Right forelimb (tissue), 1 donor: Measurements from ENCODE around the gene DIPK1B.
A peak's percentile ranks its signal among the peaks of the same experiment; 100 is the strongest.
"Not testable (repeated sequence)": the region's sequence is repeated elsewhere in the genome, so short reads cannot be mapped to it uniquely, and the experiment has no call there.

Experiments
- DNase-seq: peaks from one replicate; pipeline ENCODE4 v3.0.0-alpha.2; 2018

Gene DIPK1B

DNA sequence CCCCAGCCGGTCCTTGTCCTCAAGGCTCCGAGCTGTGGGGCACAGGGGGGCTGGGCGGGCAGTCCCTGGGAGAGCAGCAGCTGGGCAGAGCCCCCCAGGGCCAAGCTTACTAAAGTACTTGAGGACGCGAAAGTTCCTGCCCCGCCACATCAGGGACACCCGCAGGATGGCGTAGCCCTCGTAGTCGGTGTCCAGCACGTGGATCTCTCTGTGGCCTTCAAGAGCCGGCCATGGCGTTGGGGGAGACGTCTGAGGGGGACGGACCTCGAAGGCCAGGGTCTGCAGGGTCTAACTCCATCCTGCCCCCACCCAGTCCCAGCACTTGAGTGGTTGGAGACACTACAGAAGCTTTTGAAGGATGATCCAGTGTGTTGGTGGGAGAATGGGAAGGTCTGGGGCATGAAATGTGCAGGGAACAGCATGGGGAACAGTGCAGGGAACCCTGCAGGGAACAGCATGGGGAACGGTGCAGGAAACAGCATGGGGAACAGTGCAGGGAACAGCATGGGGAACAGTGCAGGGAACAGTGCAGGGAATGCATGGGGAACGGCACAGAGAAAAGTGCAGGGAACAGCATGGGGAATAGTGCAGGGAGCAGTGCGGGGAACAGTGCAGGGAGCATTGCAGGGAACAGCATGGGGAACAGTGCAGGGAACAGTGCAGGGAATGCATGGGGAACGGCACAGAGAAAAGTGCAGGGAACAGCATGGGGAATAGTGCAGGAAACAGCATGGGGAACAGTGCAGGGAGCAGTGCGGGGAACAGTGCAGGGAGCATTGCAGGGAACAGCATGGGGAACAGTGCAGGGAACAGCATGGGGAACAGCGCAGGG is 43.1 kb downstream of the DIPK1B start:
- DNase-seq = not testable (repeated sequence)

DNA sequence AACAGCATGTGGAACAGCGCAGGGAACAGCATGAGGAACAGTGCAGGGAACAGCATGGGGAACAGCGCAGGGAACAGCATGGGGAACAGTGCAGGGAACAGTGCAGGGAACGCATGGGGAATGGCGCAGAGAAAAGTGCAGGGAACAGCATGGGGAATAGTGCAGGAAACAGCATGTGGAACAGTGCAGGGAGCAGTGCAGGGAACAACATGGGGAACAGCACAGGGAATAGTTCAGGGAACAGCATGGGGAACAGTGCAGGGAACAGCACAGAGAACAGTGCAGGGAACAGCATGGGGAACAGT is 43.7 kb downstream of the DIPK1B start:
- no peak for DNase-seq

DNA sequence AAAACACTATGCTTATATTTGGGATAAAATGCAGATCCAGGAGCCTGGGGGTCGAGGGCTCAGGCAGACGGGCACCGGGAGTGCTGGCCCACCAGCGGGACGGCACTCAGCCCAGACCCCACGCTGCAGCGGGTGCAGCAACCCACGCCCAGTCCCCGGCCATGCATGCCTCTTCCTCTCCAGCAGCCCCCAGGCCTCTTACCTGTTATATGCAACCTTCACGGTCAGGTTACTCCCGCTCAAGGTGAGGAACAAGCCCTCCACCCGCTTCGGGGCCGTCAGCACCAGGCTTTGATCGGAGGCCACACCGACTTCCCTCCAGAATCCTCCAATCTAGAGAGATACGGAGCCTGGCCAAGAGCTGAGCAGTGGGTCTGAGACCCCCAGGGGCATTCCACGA is 44.5 kb downstream of the DIPK1B start:
- DNase-seq = no peak

DNA sequence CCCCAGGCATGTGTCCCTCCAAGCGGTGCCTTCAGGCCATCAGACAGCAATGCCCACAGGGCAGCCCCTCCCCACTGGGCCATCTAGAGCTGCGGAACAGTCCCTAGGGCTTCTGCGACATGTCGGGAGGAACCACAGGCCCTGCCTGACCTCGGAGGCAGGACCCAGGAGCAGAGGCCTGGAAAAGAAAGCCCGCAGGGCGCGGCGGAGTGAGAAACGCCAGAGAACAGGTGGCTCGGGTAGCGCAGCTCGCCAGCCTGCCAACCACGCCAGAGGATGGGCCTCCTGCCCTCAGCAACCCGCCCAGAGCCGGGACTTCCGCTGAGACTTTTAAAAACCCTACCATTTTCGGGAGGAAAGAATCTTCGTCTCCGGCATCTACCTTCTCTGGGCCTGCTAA is 45.0 kb downstream of the DIPK1B start:
- DNase-seq = no peak

DNA sequence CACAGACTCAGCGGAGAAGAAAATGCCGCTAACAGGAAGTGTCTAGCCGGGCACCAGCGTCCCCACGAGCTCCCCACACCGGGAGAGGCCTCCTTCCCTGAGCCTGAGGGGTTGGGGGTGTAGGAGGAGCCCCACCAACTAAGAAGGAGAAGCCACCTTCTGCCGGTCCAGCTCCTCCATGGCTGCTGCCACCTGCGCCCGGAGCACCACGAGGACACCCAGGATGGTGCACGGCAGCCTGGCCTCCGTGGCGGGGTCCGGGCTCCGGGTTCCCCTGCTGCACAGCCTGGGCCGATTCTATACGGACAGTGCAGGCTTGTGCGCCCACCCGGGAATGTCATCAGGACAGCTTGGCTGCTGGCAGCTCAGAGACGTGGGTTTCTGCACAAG is 45.4 kb downstream of the DIPK1B start:
- no peak for DNase-seq

DNA sequence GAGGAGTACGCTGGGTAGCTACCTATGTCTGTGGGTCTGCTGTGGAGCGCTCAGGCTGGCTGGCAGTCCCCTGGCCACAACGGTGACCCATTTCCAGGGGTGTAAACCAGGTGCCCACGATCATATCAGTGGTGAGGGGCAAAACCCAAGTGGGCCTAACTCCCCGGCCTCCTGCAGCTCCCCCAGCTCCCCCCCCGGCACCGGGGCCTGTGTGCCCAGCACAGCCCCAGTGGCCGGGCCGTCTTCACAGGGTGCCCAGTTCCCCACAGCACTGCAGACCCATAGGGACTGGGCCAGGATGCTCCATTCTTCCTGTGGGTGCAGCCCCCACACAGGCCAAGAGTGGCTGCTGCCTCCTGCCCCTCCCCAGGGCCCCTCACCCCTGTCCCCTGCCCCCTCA is 46.6 kb downstream of the DIPK1B start:
- DNase-seq = no peak

DNA sequence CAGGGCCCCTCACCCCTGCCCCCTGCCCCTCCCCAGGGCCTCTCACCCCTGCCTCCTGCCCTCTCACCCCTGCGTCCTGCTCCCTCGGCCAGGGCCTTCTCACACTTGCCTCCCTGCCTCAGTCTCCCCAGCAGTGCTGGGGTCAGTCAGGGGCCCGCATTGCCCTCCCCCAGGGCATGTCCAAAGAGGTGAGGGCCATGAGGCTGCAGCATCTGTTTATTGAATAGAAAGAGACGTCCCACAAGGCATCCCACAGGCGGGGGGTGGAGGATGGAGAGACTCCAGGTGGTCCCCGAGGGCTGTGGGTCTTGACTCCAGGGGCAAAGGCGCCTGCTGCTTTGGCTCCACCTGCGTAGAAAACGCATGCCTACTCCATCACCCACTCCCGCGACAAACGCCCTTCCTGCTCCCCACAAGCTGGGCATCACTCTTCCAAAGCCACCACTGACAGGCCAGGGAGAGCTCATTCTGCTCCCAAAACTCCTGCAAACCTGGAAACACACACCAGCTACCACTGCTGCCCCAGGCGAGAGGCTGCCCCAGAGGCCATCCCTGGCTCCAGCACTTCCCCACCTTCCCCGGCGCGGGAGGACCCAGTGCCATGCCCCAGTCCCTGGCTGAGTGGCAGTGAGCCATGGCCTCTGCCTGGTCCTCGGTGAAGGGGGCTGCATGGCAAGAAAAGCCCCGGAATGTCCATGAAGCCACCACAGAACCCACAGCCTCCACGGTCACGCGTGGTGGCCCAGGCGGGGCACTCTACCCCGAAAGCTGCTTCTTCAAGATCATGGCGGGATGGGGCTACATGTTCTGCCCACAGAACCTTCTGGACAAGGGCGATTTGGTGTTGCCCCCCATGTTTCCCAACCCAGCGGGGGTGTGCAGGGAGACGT is 47.3 kb downstream of the DIPK1B start:
- no peak for DNase-seq

DNA sequence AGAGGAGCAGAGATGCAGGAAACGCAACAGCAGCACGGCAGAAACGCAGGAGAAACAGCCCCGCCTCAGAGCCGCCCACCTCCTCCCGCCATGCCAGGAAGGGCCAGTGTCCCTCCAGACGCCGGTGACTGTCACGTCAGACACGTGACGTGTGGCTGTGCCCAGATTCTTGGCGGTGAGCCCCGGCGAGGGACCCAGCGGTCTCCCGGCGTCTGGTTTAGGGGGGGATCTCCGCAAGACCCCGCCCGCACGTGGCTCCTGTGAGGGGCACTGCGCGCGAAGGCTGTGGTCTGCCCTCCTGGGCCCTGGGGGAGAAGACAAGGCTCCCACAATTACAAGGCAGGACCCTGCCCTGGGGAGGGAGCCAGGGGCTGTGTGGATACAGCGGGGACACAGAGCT is 48.1 kb downstream of the DIPK1B start:
- no peak for DNase-seq

DNA sequence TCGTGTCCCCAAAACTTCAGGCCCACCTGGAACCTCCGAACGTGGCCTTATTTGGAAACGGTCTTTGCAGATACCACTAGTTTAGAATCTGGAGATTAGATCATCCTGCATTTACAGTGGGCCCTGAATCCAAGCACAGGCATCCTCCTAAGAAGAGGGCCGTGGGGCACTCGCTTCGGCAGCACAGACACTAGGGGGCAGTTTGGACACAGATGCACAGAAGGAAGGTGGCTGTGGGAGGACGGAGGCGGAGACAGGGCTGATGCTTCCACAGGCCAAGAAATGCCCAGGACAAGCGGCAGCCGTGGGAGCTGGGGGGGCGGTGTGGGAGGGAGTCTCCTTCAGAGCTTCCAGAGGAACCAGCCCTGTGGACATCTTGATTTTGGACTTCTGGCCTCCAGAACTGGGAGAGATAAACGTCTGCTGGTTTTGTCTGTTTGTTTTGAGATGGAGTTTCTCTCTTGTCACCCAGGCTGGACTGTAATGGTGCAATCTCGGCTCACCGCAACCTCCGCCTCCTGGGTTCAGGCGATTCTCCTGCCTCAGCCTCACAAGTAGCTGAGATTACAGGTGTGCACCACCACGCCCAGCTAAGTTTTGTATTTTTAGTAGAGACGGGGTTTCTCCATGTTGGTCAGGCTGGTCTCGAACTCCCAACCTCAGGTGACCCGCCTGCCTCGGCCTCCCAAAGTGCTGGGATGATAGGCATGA is 48.6 kb downstream of the DIPK1B start:
- not testable (repeated sequence) for DNase-seq

DNA sequence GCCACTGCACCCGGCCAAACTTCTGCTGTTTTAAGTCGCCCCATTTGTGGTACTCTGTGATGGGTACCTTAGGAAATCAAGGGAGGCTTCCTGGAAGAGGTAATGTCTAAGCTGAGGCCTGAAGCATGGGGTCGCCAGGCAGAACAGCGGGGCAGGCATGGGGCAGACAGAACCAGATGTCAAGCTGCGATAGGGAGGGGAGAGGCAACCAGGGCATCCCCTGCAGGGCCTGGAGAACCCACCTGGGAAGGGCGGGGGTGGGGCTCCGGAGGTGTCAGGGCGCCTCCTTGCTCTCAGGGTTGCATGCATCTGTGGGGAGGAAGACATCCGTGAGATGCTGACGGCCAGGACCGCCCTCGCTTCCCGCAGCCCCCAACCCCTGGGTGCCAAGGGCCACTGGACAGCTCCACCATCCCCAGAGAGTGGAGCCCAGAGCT is 49.2 kb downstream of the DIPK1B start:
- no peak for DNase-seq

DNA sequence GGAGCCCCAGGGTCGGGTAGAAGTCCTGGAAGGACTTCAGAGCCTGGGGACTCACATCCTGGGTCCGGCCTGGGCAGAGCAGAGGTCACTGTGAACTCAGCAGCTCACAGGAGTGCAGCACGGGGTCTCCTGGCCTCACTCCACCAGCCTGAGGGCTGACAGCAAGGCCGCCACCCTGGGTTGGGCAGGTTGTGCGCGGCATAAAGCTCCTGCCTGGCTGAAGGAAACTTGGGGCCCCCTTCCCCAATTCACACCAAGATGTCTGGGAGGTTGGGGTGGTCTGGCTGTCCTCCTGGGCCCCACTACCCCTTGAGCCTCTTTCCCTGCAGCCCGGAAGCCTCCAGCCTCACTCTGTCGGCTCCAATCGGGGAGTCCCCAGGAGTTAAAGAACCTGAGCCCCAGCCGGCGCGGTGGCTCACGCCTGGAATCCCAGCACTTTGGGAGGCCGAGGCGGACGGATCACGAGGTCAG is 49.9 kb downstream of the DIPK1B start:
- DNase-seq = no peak

DNA sequence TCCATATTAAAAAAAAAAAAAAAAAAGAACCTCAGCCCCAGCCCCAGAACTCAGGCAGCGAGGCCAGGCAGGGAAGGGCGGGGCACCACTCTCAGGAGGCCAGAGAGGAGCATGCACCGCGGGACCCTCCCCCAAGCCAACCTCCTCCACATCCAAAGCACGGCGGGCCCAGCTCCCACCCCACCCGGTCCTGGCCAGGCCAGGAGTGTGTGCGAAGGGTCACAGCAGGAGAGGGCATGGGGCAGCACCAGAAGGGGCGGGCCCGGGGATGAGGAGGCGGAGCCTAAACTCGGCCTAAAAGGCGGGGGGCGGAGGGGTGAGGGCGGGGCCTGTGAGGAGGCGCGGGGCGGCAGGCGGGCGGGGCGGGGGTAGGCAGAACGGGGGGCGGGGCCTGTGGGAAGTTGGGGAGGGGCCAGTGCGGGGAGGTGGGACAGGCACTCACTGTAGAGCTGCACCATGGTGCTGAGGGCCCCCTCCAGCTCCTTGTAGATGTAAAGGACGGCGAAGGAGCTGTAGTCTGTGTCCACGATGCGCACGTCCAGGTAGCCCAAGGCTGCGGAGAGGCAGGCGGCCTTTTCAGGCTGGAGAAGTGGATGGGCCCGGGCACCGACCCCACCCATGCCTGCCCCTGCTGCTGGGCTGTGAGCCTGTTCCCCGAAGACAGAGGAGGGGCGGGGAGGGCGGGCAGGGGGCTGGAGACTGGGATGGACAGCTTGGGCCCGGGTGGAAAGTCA is 50.7 kb downstream of the DIPK1B start:
- DNase-seq = peak; percentile 60

DNA sequence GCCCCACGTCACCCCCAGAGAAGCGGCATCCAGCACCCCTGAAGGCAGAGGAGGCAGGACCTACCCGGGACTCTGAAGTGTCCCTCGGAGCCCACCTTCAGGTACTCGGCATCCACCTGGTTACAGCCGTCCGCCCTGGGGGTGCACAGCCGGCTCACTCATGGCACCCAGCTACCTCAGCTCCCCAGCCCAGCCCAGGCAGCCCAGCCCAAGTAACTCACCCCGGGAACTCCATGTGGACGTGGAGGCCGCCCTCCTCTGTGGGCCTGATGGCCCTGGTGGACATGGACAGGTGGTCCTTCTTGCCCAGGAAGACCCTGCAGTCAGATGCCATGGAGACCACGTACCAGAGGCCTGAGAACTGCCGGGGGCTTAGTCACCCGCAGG is 51.3 kb downstream of the DIPK1B start:
- DNase-seq = no peak

DNA sequence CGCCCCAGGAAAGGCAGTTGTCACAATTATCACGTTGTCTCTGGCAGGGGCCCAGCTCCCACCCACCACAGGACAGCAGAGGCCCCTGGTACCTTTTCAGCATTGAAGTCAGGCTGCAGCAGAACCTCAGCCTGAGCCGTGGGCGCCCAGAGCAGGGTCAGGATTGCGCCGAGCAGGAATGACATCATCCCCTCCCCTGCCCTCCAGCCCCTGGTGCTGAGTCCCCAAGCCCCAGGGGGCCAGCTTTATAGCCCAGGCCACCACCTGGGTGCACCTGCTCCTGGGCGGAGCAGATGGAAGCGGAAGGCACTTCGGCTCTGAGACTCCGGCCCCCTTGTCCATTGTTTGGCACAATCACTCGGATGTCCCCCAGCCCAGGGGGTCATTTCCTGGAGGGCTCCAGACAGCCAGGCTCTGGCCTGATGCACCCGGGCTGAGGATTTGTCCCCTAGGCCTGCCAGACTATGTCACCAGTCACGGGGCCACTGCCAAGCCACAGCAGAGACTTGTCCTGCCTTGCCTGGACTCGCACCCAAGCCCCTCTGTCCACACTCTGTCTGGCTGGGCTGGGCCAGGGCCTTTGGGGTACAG is 52.0 kb downstream of the DIPK1B start, which contains the start of gene LCN15:
Gene LCN15, minus strand, starts transcription at position 218 of the 591 bp plus-strand sequence. Its CDS starts 30 bp downstream, at position 188.
- no peak for DNase-seq

DNA sequence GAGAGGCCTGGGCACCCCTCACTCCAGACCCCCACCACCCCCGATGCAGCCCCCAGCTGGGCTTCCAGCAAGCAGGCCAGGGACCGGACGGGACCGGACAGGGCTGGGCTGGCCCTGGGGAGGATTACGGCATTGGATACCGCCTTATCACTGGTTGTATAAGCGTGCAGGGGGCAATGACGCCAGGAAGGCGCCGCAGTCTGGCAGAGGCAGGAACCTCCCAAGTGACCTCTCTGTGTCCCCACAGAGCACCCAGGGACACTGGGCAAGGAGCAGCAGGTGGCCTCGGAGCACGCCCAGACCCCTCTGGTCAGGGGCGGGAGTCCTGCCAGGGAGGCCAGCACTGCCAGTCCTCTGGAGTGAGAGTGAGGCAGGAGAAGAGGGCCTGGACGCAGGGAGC is 52.7 kb downstream of the DIPK1B start:
- DNase-seq = no peak

DNA sequence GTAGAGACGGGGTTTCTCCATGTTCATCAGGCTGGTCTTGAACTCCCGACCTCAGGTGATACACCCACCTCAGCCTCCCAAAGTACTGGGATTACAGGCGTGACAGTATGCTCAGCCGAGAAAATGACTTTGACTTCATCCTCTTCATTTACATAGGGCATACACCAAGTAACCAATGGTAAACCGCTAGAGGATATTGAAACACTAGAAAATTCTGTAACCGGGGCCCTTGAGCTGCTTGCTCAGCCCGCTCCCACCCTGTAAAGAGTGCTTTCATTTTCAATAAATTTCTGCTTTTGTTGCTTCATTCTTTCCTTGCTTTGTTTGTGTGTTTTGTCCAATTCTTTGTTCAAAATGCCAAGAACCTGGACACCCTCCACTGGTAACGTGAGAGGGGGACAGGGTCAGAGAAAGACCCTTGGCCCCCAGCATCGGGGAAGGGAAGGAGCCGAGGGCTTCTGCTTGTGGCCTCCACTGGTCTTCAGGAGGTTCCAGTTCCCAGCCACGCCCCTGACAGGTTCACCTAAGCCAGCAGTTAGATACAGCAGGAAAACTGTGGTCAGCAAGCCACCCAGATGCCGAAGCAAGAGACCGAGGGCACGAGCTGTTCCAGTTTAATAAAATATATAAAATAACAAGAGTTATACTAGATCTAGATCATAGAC is 53.5 kb downstream of the DIPK1B start:
- not testable (repeated sequence) for DNase-seq

DNA sequence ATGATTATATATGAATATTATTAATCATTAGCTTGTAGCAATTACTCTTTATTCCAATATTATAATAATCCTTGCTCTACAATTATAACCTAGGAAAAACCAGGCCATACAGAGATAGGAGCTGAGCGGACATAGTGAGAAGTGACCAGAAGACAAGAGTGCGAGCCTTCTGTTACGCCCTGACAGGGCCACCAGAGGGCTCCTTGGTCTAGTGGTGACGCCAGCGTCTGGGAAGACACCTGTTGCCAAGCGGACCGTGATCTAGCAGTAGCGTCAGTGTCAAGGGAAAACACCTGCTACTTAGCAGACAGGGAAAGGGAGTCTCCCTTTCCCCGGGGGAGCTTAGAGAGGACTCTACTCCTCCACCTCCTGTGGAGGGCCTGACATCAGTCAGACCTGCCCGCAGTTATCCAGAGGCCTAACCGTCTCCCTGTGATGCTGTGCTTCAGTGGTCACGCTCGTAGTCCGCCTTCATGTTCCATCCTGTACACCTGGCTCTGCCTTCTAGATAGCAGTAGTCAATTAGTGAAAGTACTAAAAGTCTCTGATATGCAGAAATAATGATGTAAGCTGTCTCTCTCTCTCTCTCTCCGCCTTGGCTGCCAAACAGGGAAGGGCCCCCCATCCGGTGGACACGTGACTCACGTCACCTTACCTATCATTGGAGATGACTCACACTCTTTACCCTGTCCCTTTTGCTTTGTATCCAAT is 54.2 kb downstream of the DIPK1B start:
- DNase-seq = not testable (repeated sequence)

DNA sequence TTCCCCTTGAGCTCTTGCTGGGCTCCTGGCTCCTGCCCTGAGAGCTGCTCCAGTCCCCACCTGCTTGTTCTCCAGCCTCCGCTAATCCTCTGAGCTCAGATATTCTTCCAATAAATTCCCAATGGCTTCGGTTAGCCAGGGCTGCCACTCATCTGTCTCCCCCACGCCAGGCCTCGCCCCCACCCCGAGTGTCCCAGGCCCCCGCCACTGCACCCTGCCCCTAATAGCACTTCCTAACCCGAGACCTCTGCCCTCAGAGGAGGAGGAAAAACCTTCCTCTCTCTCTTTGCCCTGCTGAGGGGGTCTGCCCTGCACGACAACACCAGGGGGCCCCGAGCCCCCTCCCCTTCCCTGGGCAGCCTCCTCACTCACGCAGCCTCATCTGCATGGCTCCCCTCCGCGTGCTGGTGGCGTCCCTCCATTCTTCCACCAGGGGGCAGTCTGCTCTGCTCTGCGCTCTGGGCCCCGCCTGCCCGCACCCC is 57.4 kb downstream of the DIPK1B start:
- no peak for DNase-seq

DNA sequence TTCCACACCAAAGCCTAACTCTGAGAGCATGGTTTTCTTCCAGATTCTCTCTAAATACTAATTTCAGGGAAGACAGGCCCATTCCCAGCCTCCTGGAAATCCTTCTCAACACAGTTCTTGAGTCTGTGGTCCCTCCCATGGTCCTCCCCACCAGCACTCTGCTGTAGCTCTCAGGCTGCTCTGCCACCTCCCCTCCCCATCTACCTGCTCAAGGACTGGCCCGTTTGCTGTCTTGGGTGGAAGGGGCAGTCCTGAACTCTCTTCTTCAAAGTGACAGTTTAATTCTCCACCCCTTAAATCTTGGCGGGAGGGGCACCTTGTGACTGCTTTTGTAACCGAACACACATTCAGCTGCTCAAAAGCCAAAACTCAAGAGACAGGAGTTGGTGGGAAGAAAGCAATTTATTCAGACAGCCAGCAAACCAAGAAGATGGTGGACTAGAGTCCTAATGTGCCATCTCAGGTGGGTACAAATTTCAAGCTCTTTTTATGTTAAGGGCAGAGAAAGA is 59.6 kb downstream of the DIPK1B start:
- no peak for DNase-seq

DNA sequence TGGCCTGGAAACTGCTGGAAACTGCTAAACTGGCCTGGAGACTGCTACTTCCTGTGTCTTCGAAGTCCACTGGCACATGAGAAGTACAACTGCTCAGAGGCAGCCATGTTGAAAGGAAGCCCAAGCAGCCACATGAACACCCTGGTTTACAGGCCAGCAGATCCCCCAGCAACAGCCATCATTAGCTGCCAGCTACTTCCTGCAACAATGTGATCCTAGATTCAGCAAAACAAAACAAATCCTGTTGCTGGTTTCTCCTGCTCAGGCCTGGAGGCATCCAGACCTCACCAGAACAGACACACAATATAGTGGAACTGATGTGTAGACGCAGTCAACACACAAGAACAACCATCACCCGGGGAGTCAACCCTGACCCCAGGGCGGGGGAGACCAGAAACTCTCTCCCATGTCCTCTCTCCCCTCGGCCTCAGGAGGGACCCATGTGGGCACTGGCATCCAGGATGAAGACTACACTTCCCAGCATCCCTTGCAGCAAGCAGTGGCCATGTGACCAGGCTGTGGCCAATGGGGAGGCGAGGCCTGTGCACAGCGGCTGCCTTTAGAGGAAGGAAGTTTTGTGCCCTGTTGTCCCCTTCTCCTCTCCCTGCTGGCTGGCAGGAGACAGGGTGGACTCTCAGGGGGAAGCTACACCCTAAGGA is 61.1 kb downstream of the DIPK1B start:
- no peak for DNase-seq
